ENCODE data around the gene CYP19A1.

The CYP19A1 gene

GRCh38 chr15:51234176-51234927 is 104.0 kb downstream of the CYP19A1 start:
- peak overlapping the region; percentile 2 for H3K4me3 Mint-ChIP-seq

GRCh38 chr15:51232581-51232980 is 105.8 kb downstream of the CYP19A1 start:
- TF ChIP-seq CTCF (IDR thresholded peaks at IDR 0.05): no peak
- Mint-ChIP-seq H3K4me1 (peaks cover 37% of the 10 kb centered on the region), H3K27me3 (ENCODE audit: low read depth, poor library complexity) (no peaks in the 10 kb centered on the region), H3K36me3 (ENCODE audit: low read depth) (no peaks in the 10 kb centered on the region), H3K4me3 (no peak overlapping the region), H3K9me3 (no peaks in the 10 kb centered on the region), H3K27ac (no peak overlapping the region)
- DNase-seq: no peak

More at GRCh38 chr15:51234176-51234927, 104.0 kb downstream of the CYP19A1 start:
- DNase-seq: peak; percentile 9
- H3K9me3 Mint-ChIP-seq: no peaks in the 10 kb centered on the region
- no peaks in the 10 kb centered on the region for H3K27me3 Mint-ChIP-seq (ENCODE audit: low read depth, poor library complexity)
- TF ChIP-seq CTCF (IDR thresholded peaks at IDR 0.05): no peak
- H3K4me1 Mint-ChIP-seq: peaks cover 29% of the 10 kb centered on the region
- no peaks in the 10 kb centered on the region for H3K36me3 Mint-ChIP-seq (ENCODE audit: low read depth)
- peak overlapping the region; percentile 56 for H3K27ac Mint-ChIP-seq

GRCh38 chr15:51229907-51230330 is 108.5 kb downstream of the CYP19A1 start:
- peak; percentile 29 for TF ChIP-seq CTCF (IDR thresholded peaks at IDR 0.05)
- H3K4me1 Mint-ChIP-seq: peaks cover 24% of the 10 kb centered on the region
- H3K36me3 Mint-ChIP-seq (ENCODE audit: low read depth): no peaks in the 10 kb centered on the region
- H3K27me3 Mint-ChIP-seq (ENCODE audit: low read depth, poor library complexity): no peaks in the 10 kb centered on the region
- H3K4me3 Mint-ChIP-seq: no peak overlapping the region
- H3K9me3 Mint-ChIP-seq: no peaks in the 10 kb centered on the region
- no peak overlapping the region for H3K27ac Mint-ChIP-seq
- no peak for DNase-seq

GRCh38 chr15:51227940-51228732 is 110.3 kb downstream of the CYP19A1 start:
- Mint-ChIP-seq H3K27ac (no peak overlapping the region), H3K27me3 (ENCODE audit: low read depth, poor library complexity) (no peaks in the 10 kb centered on the region), H3K36me3 (ENCODE audit: low read depth) (no peaks in the 10 kb centered on the region), H3K4me1 (peaks cover 11% of the 10 kb centered on the region), H3K4me3 (no peak overlapping the region), H3K9me3 (no peaks in the 10 kb centered on the region)
- TF ChIP-seq CTCF (IDR thresholded peaks at IDR 0.05): no peak
- no peak for DNase-seq

GRCh38 chr15:51226576-51227210 is 111.7 kb downstream of the CYP19A1 start:
- TF ChIP-seq CTCF (IDR thresholded peaks at IDR 0.05): no peak
- Mint-ChIP-seq H3K9me3 (no peaks in the 10 kb centered on the region), H3K4me1 (peaks cover 11% of the 10 kb centered on the region), H3K4me3 (no peak overlapping the region), H3K27me3 (ENCODE audit: low read depth, poor library complexity) (no peaks in the 10 kb centered on the region), H3K27ac (no peak overlapping the region), H3K36me3 (ENCODE audit: low read depth) (no peaks in the 10 kb centered on the region)
- no peak for DNase-seq
